ENCODE results near the gene JPH3.

DNA sequence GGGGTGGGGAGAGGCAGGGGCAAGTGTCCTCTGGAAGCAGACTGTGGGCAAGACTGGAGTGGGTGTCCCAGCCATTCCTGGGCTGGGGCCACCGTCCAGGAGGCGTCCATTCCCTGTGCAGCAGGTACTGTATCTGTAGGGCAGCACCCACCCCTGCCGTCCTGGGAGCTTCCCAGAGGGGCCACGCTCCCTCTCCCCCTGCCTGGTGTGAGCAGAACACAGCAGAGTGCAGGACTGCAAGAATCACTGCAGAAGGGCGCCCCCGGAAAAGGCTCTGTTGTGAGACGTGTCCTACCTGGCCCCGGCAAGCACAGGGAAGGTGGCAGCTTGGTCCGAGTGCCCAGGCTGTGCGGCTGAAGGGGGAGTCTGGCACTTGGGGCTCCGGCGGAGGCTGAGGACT lies 93.2 kb downstream of the JPH3 start:
- TF ChIP-seq, protein P1, sequence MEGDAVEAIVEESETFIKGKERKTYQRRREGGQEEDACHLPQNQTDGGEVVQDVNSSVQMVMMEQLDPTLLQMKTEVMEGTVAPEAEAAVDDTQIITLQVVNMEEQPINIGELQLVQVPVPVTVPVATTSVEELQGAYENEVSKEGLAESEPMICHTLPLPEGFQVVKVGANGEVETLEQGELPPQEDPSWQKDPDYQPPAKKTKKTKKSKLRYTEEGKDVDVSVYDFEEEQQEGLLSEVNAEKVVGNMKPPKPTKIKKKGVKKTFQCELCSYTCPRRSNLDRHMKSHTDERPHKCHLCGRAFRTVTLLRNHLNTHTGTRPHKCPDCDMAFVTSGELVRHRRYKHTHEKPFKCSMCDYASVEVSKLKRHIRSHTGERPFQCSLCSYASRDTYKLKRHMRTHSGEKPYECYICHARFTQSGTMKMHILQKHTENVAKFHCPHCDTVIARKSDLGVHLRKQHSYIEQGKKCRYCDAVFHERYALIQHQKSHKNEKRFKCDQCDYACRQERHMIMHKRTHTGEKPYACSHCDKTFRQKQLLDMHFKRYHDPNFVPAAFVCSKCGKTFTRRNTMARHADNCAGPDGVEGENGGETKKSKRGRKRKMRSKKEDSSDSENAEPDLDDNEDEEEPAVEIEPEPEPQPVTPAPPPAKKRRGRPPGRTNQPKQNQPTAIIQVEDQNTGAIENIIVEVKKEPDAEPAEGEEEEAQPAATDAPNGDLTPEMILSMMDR (IDR thresholded peaks at IDR 0.05) = no peak
- TF ChIP-seq POLR2A (IDR thresholded peaks at IDR 0.05) (no peak), EP300 (IDR thresholded peaks at IDR 0.05) (no peak), POLR2AphosphoS5 (IDR thresholded peaks at IDR 0.05) (no peak)

All from sigmoid colon (tissue), 4 donors.